RWPE1 (cell line): ENCODE results near the gene UCKL1.

ENCODE experiments used
- CTCF ChIA-PET: fragments of 350-600 bp; sonication (Branson Sonifier 250); formaldehyde crosslinking; extraction: SDS; loops from one replicate; lab custom pipeline; 2021; lab: Yijun Ruan, JAX
- POLR2A ChIA-PET: fragments of 400-600 bp; formaldehyde crosslinking; extraction: SDS; loops from one replicate; lab custom pipeline; 2020; ENCODE audit warnings: antibody characterized with exemption; ENCODE audit not compliant: low non-redundant PET; lab: Yijun Ruan, JAX
- DNase-seq: peaks from one replicate; pipeline ENCODE4 v3.0.0; 2012; ENCODE audit warnings: low spot score
- H3K27ac ChIP-seq: fragments of 450-650 bp; 2 replicates; pipeline ENCODE4 v1.5.1; 2017
- TF ChIP-seq, protein P1 (sequence below): fragments of 450-650 bp; conservative IDR thresholded peaks from 2 replicates; pipeline ENCODE4 v1.5.1; 2017; ENCODE audit warnings: low read depth, mild to moderate bottlenecking

Gene UCKL1

DNA sequence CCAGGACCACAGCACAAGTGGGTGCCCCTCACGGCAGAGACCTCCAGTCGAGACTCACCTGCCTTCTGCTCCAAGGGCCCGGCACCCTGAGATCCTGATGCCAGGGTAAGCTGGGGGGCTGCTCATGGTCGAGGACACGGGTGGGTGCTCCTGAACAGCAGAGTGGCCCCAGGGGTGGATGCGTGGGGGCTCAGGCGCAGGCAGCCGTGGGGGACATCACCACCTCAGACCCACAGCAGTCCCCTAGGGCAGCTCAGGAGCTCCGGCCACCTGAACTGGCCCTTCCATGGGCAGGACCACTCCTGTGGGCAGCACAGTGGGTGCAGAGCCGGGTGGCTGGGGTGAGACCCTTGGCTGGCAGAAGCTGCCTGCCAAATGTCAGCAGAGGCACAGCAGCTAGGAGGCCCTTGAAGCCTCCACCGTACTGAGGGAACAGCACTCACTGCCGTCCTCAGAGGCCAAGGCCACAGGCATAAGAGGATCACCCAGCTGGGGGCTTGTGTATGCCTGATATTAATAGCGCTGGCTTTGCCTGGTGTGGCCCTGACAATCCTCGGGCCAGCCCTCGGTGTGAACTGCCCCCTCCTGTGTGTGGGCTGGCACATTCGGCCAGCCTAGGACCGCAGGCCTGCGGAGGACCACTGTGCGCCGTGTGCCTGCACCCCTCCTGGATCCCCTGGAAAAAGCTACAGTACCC lies 5.4 kb downstream of the UCKL1 start:
- no peak for DNase-seq
- H3K27ac ChIP-seq: peak overlapping the region; percentile 99
- ChIA-PET POLR2A (interaction anchor here (0.5 kb wide), 1 partner anchor 134 kb away, joined by 3 read pairs; no protein-coding TSS in a partner anchor), CTCF (interaction anchor here (0.7 to 2.8 kb wide), 3 partner anchors 23 to 70 kb away, joined by 4 to 9 read pairs (median 6); partner anchors contain the start of gene PRPF6)
- TF ChIP-seq, protein P1, sequence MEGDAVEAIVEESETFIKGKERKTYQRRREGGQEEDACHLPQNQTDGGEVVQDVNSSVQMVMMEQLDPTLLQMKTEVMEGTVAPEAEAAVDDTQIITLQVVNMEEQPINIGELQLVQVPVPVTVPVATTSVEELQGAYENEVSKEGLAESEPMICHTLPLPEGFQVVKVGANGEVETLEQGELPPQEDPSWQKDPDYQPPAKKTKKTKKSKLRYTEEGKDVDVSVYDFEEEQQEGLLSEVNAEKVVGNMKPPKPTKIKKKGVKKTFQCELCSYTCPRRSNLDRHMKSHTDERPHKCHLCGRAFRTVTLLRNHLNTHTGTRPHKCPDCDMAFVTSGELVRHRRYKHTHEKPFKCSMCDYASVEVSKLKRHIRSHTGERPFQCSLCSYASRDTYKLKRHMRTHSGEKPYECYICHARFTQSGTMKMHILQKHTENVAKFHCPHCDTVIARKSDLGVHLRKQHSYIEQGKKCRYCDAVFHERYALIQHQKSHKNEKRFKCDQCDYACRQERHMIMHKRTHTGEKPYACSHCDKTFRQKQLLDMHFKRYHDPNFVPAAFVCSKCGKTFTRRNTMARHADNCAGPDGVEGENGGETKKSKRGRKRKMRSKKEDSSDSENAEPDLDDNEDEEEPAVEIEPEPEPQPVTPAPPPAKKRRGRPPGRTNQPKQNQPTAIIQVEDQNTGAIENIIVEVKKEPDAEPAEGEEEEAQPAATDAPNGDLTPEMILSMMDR: no peak

DNA sequence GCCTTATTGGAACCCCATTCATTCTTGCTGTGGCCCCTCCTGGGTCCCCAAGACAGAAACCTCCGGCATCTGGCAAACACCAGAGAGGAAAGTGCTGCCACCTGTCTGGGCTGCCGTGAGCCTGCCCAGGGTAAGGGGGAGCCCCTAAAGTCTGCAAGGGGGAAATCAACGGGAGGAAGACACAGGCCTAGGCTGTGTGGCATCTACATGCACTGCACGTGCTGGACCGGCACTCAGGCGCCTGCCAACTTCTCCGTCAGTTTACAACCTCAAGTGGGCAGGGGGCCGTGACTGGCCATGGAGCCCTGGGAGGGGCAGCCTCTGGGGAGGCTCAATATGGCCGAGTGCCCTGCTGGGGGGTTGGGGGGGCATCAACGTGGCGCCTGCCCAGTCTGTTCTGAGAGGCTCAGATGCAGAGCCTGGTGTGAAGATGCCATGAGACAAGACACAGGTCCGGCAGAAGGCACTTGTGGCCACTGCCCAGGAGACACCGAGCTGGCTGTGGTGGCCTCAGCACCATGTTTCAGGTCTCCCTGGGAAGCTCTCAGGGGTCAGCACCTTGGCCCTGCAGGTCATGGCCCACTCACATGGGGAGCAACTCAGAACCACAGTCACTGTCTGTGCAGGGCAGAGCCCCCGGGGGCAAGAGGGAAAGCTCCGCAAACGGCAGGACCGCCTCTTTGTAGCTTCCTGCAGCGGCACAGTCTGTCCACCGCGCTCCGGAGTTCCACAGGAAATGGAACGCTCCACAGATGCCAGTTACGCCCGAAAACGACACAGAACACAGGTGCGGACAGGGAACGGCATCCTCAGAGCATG lies 8.4 kb downstream of the UCKL1 start:
- peak overlapping the region; percentile 99 for H3K27ac ChIP-seq
- DNase-seq: no peak
- TF ChIP-seq, protein P1: no peak
- ChIA-PET POLR2A (no interaction called here), CTCF (no interaction called here)

DNA sequence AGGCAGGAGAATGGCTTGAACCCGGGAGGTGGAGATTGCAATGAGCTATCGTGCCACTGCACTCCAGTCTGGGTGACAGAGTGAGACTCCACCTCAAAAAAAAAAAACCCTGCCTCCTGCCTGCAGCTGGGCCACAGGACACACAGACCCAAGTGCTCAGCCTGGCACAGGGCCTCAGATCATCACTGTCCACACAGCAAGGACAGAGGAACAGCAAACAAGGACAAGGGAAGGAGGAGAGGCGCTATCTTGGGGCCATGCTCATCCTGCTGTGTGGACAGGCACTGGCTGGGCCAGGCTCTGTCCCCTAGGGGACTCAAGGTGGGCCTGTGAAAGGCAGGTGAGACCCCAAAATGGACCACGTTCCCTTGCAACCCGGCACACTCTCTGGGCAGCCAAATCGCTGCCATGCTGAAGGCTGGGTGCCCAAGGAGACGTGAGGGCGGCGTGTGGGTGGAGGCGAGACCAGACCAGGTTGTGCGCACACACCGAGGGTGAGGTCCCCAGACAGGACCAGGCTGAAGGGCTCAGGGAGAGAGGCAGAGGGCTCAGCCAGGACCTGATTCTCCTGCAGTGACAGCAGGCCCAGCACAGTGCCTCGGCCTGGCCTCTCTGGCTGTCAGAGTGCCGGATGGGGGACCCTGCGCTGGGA lies 9.1 kb downstream of the UCKL1 start:
- ChIA-PET POLR2A (no interaction called here), CTCF (no interaction called here)
- TF ChIP-seq, protein P1: no peak
- no peak for DNase-seq
- H3K27ac ChIP-seq: peak overlapping the region; percentile 99

DNA sequence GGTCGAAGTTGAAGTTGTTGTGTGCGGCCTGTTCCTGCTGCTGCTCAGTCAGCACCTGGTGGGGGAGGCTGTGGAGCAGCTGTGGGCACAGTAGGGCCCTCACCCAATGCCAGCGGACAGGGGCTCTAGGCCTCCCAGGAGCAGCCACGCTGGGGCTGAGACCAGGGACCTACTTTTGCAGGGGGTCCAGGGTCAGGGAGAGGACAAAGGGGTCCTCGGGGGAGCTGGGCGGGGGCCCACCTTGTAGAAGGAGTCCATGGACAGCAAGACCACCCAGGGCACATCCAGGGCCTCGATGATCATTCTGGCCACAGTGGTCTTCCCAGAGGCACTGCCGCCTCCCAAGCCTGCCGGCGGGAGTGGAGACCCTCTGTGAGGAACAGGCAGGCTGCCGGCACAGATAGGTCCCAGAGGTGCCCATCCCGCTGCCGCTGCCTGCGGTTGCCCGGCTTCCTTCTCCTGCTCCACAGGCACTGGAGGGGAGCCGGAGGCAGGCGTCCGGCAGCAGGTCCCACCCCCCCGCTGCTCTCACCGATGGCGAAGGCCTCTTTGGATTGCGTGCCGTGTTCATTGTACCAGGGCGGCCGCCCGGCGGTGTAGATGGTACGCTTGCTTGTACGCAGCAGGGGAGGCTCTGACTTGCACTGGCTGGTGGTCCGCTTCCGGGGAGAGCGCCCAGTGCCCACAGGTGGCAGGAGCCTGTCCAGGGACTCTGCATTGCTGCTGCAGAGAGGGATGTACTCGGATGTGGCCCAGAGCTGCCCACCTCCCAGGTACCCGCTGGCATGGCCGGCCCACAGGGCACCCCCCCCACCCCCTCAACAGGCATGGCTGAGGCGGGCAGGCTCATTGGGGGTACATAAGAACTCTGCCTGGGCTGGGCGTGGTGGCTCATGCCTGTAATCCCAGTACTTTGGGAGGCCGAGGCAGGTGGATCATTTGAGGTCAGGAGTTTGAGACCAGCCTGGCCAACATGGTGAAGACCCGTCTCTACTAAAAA lies 10.0 kb downstream of the UCKL1 start:
- POLR2A ChIA-PET: no interaction called here
- TF ChIP-seq, protein P1: no peak
- H3K27ac ChIP-seq: peak overlapping the region; percentile 99
- CTCF ChIA-PET: interaction anchor here (0.6 kb wide), 1 partner anchor 221 kb away, joined by 5 read pairs; no protein-coding TSS in a partner anchor
- no peak for DNase-seq

DNA sequence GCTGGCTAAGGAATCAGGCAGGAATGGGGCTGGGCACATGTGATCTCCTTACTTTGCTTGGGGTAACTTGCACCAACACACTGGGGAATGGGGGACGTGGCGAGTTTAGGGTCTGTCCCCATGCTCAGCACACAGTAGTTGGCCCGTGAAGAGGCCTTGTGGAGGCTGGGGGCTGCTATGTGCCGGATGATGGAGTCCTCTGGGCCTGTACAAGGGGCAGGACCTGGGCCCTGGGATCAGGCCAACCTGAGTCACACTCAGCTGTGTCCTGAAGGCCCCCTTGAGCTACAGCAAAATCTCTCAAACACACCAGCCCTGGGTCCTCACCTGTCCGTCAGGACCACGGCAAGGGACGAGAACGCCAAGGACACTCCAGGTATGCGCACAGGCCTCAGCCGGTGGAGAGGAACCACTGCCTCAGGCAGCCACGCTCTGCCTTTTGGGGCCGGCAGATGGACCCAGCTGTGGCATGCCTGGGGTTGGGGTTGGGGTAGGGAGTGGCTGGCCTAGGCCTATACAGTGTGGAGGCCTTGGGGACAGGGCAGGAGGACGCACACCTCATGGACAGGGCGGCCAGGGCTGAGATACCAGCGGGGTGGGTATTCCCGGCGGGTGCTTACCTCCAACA lies 11.1 kb downstream of the UCKL1 start:
- peak overlapping the region; percentile 99 for H3K27ac ChIP-seq
- ChIA-PET POLR2A (no interaction called here), CTCF (interaction anchor here (0.6 to 0.7 kb wide), 2 partner anchors 8 to 112 kb away, joined by 3 read pairs; no protein-coding TSS in a partner anchor)
- no peak for DNase-seq
- TF ChIP-seq, protein P1: no peak
